ENCODE measurements around the gene PRKG2.

The PRKG2 gene

GRCh38 chr4:81196126-81196650 lies 18.8 kb downstream of the PRKG2 start:
- TF ChIP-seq CTCF (IDR thresholded peaks at IDR 0.05), result no peak

GRCh38 chr4:81195475-81195874 lies 19.5 kb downstream of the PRKG2 start:
- TF ChIP-seq CTCF (IDR thresholded peaks at IDR 0.05), result no peak

- TF ChIP-seq CTCF (IDR thresholded peaks at IDR 0.05), result no peak
Measured at GRCh38 chr4:81194286-81194685, 20.7 kb downstream of the PRKG2 start.

GRCh38 chr4:81180916-81181315 lies 34.1 kb downstream of the PRKG2 start:
- no peak for TF ChIP-seq CTCF (IDR thresholded peaks at IDR 0.05)

- no peak for TF ChIP-seq CTCF (IDR thresholded peaks at IDR 0.05)
Measured at GRCh38 chr4:81179326-81179725, 35.7 kb downstream of the PRKG2 start.

- TF ChIP-seq CTCF (IDR thresholded peaks at IDR 0.05), result no peak
Measured at GRCh38 chr4:81173213-81173612, 41.8 kb downstream of the PRKG2 start.

- TF ChIP-seq CTCF (IDR thresholded peaks at IDR 0.05), result no peak
Measured at GRCh38 chr4:81166458-81167160, 48.4 kb downstream of the PRKG2 start.

Measured in LNCAP (cell line).